Fibroblast of peridontal ligament (primary cell): ENCODE data around the gene MYOCOS.
"Not testable (repeated sequence)": the region's sequence is repeated elsewhere in the genome, so short reads cannot be mapped to it uniquely, and the experiment has no call there.

Experiments
- DNase-seq: peaks from one replicate; pipeline ENCODE4 v3.0.0-alpha.2; 2010; ENCODE audit errors: extremely low read depth

MYOCOS gene

DNA sequence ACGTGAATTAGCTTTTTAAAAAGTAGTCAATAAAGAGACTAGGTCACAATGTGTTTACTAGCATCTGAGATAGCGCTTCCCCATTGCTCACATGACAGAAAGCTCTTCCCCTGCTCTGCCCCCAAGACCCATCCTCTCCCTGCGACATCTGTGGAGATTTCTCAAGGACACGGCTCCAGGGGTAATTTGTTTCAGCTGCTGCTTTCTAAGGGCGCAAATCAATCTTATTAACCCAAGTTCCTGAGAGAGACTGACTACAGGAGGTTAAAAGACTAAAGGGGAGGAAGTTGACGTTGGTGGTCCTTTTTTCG lies at the start of gene MYOCOS:
TSS of gene MYOCOS (plus strand) at position 92 of the 311 bp plus-strand sequence. CDS start 1,641 bp downstream, outside the sequence.
- no peak for DNase-seq

- no peak for DNase-seq
Measured at GRCh38 chr1:171576144-171576543, 45.9 kb upstream of the MYOCOS start.

DNA sequence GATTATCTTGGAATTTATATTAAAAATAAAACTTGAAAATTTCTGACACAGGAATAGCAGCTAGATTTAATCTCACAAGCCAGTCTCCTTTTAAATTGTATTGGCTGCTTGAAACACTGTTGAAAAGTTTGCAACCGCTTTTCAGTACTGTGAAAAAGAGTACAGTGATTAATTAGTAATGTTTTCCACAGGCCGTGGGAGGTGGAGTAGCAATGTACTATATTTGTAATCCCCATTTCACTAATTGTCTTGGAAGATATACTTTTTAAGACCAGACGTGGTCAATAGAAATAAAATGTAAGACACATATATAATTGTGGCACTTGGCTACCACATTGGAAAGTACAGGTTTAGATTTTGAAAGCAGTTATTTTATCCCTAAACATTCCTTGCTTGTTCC lies 40.8 kb upstream of the MYOCOS start:
- DNase-seq: no peak

DNA sequence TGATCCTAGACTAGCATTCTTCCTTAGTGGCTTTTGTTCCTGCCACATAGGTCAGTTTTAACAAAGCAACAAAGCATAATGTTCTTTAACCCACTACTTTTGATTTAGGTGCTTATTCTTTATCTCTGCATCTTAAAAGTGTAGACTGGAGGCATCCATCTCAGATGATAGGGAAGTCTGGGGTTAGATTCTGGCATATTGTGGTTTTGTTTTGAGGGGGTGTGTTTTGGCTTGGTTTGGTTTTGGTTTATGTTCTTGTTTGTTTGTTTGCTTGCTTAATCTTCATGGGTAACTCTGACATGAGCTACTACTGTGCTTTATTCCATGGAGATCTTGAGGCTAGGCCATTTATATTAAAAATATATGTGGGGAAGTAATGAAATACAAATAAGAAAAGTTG lies 40.3 kb upstream of the MYOCOS start:
- DNase-seq: no peak

GRCh38 chr1:171582589-171582988 lies 39.5 kb upstream of the MYOCOS start:
- no peak for DNase-seq

DNA sequence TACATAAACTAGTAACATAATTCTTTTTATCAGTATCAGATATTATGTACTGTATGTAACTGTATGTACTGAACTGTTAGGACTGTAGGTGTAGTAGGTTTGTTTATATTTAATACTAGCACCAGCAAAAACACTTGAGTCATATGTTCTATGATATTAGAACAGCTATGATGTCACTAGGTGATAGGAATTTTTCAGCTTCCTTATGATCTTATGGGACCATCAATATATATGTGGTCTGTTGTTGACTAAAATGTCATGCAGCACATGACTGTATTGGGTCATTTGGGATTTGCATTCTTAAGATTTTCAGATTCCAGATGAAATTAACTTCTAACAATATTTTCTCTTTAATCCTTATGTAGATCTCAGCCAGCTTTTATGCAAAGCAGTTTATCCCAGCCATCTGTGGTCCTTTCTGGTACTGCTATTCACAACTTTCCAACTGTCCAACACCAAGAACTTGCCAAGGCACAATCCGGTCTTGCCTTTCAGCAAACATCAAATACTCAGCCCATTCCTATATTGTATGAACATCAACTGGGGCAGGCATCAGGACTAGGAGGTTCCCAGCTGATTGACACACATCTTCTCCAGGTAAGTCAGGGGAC lies 38.3 kb upstream of the MYOCOS start:
- DNase-seq: no peak

- DNase-seq: no peak
Measured at GRCh38 chr1:171585715-171586114, 36.3 kb upstream of the MYOCOS start.

GRCh38 chr1:171588230-171588629 lies 33.8 kb upstream of the MYOCOS start:
- DNase-seq: no peak

- peak; percentile 67 for DNase-seq
Measured at GRCh38 chr1:171590022-171590421, 32.0 kb upstream of the MYOCOS start.

- DNase-seq: peak; percentile 80
Measured at GRCh38 chr1:171595324-171595723, 26.7 kb upstream of the MYOCOS start.

- DNase-seq: no peak
Measured at GRCh38 chr1:171596119-171596518, 25.9 kb upstream of the MYOCOS start.

DNA sequence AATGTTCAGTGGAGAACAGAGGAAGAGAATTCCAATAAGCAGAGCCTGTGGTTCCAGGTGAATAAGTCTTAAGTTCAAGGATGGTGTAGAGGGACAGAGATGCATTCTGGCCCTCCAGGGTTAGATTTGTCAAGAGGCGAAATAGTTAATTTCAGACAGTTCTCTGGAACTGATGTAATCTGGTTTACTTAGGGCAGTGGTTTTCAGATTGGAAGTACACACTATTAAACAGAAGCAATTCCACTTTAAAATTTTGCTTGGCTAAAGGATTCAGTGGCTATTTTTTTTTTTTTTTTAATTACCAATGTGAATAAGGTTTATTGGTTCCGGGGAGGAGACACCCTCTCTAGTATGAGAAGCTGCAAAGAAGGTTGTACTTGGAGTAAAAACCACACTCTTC lies 25.3 kb upstream of the MYOCOS start:
- DNase-seq: no peak

DNA sequence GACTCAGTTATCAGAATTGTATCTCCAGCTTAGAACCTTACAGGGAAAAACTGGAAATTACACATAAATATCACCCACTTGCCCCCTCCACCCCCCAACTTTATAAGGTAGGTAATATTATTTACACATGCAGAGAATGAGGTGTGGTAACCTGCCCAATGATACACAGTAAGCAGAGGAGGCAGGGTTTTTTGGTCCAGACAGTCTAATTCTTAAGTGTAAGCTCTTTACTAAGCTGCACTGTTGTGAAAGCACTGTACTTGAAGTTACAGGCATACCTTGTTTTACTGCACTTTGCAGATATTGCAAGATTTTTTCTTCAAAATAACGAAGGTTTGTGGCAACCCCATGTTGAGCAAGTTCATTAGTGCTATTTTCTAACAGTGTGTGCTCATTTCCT lies 24.8 kb upstream of the MYOCOS start:
- no peak for DNase-seq

DNA sequence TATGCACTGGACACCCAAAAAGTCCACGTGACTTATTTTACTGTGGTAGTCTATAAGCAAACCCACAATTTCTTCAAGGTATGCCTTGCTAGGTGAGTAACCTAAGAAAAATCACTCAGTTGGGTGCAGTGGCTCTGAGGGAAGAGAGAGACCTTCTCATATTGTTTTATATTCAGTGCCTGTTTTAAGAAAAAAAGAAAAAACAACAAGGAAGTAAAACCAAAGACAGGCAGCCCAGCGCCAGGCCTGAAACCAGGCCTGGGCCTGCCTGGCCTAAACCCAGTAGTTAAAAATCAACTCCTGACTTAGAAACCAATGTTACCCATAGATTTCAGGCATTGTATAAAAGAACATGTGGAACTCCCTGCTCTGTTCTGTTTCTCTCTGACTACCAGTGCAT lies 21.7 kb upstream of the MYOCOS start:
- DNase-seq: not testable (repeated sequence)

DNA sequence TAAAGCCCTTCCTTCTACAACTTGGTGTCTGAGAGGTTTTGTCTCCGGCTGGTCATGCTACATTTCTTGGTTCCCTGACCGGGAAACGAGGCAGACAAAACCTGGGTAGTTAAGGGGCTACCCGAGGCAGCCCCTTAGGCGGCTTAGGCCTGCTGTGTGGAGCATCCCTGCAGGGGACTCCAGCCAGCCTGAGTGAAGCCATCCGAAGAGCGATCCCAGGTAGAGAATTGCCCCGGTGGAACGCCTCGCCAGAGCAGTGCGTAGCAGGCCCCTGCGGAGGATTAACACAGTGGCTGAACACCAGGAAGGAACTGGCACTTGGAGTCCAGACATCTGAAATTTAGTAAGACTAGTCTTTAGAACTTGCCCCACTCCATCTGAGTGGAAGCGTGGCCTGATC lies 21.2 kb upstream of the MYOCOS start:
- no peak for DNase-seq

DNA sequence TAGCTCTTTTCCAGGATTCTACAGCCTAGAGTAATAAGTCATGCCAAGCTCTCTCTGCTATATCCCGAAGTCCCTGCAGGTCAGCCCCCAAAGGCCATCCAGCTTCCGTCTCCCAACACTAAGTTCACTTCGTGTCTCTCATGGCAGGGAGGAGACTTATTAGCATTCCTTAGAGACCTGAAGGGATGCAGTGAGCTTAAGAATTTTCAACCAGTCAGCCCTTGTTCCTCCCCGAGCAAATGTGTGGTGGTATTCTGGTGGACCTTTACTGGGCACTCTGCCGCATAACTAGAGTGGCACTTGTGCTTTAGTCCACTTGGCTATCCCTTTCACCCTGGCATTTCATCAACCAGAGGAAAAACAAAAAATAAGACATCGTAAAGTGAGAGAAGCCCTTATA lies 19.0 kb upstream of the MYOCOS start:
- not testable (repeated sequence) for DNase-seq

GRCh38 chr1:171606402-171606941 lies 15.6 kb upstream of the MYOCOS start:
- DNase-seq: no peak

GRCh38 chr1:171610385-171610784 lies 11.7 kb upstream of the MYOCOS start:
- peak; percentile 84 for DNase-seq

- DNase-seq: peak; percentile 33
Measured at GRCh38 chr1:171611306-171611705, 10.7 kb upstream of the MYOCOS start.

DNA sequence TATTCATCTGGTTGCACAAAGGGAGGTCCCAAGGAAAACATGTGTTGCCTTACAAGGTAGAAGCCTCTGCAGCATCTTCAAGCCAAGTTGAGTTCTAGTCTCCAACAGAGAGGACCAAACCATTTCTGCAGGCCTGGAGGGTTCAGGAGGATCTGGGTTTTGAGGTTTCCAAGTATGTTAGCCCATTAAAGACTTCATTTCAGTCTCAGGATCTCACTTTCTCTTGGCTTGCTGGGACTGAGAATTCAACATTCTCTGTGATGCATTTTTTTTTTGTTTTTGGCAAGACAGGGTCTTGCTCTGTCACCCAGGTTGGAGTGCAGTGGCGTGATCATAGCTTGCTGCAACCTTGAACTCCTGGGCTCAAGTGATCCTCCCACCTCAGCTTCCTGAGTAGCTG lies 8.8 kb upstream of the MYOCOS start:
- DNase-seq: no peak

- not testable (repeated sequence) for DNase-seq
Measured at GRCh38 chr1:171615122-171615906, 6.7 kb upstream of the MYOCOS start.

DNA sequence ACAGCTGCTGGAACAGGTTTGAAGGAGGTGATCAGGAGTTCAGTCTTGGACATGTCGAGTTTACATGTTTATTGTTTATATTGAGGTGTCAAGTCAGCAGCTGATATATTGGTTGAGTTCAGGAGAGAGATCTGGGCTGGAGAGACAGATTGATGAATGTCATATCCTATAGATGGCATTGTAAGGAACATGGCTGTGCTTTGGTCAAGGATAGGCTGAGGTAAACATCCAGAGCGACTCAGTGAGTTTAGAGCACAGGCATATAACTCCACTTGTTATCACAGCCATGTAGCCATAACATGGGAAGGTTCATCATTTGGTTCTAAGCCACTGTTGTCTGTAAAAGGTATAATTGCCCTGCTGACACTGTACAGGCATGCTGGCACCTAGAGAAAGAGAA lies 5.5 kb upstream of the MYOCOS start:
- no peak for DNase-seq

GRCh38 chr1:171623651-171624331 lies 1.7 kb downstream of the MYOCOS start:
- DNase-seq: no peak
